ENCODE measurements around the gene NXN. TPM values are rescaled to one million over a fixed set of nuclear protein-coding genes. Genes with fewer than 3 reads are reported as not detected.

The NXN gene
- total RNA-seq, 2 donors from 2014 or later = 13.9 to 18.9 TPM

GRCh38 chr17:986322-986929 lies 6.8 kb upstream of the NXN start:
- Histone ChIP-seq H3K4me3 (no peak overlapping the region), H3K9me3 (no peaks in the 10 kb centered on the region), H3K36me3 (no peaks in the 10 kb centered on the region), H3K27ac (no peak overlapping the region), H3K4me1 (ENCODE audit: control insufficient read depth in 1 of 2, low read depth in 2 of 2) (no peaks in the 10 kb centered on the region), H3K27me3 (replicated peaks; ENCODE audit: insufficient read depth) (no peaks in the 10 kb centered on the region)
- DNase-seq (ENCODE audit: low spot score) (no peak), ATAC-seq (ENCODE audit: insufficient number of reproducible peaks, low FRiP score, low read depth) (no peak)
- TF ChIP-seq, protein P1, sequence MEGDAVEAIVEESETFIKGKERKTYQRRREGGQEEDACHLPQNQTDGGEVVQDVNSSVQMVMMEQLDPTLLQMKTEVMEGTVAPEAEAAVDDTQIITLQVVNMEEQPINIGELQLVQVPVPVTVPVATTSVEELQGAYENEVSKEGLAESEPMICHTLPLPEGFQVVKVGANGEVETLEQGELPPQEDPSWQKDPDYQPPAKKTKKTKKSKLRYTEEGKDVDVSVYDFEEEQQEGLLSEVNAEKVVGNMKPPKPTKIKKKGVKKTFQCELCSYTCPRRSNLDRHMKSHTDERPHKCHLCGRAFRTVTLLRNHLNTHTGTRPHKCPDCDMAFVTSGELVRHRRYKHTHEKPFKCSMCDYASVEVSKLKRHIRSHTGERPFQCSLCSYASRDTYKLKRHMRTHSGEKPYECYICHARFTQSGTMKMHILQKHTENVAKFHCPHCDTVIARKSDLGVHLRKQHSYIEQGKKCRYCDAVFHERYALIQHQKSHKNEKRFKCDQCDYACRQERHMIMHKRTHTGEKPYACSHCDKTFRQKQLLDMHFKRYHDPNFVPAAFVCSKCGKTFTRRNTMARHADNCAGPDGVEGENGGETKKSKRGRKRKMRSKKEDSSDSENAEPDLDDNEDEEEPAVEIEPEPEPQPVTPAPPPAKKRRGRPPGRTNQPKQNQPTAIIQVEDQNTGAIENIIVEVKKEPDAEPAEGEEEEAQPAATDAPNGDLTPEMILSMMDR (IDR thresholded peaks at IDR 0.05) = no peak

- Histone ChIP-seq H3K36me3 (no peaks in the 10 kb centered on the region), H3K27me3 (replicated peaks; ENCODE audit: insufficient read depth) (no peaks in the 10 kb centered on the region), H3K9me3 (no peaks in the 10 kb centered on the region), H3K27ac (no peak overlapping the region), H3K4me3 (no peak overlapping the region), H3K4me1 (ENCODE audit: control insufficient read depth in 1 of 2, low read depth in 2 of 2) (peaks cover 7 to 10% of the 10 kb centered on the region in 2 donors)
- DNase-seq (ENCODE audit: low spot score) = no peak
- TF ChIP-seq, protein P1 (IDR thresholded peaks at IDR 0.05) = no peak
- ATAC-seq (ENCODE audit: insufficient number of reproducible peaks, low FRiP score, low read depth) = no peak
These were observed 4.3 kb upstream of the NXN start for GRCh38 chr17:983921-984320.

DNA sequence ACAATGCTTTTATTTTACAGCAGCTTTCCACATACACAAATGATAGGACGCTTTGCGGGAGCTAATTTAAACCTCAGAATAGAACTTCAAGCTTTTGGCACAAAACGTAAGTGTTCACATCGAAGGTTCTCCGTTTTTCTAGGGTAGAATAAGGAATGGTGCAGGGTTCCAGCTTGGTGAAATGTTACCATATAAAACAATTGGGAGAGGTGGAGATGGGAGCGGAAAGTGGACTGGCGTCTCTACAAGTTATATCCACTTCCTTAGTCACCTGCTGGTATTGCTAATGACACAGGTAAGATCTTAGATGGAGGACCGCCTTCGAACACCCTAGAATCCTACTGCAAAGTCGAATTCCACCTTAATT lies 1.7 kb upstream of the NXN start:
- Histone ChIP-seq H3K27ac (no peak overlapping the region), H3K9me3 (no peaks in the 10 kb centered on the region), H3K4me3 (no peak overlapping the region), H3K4me1 (ENCODE audit: control insufficient read depth in 1 of 2, low read depth in 2 of 2) (peaks cover 7 to 25% of the 10 kb centered on the region in 2 donors), H3K27me3 (replicated peaks; ENCODE audit: insufficient read depth) (no peaks in the 10 kb centered on the region), H3K36me3 (no peaks in the 10 kb centered on the region)
- TF ChIP-seq, protein P1 (IDR thresholded peaks at IDR 0.05) = no peak
- no peak for ATAC-seq (ENCODE audit: insufficient number of reproducible peaks, low FRiP score, low read depth)
- no peak for DNase-seq (ENCODE audit: low spot score)

DNA sequence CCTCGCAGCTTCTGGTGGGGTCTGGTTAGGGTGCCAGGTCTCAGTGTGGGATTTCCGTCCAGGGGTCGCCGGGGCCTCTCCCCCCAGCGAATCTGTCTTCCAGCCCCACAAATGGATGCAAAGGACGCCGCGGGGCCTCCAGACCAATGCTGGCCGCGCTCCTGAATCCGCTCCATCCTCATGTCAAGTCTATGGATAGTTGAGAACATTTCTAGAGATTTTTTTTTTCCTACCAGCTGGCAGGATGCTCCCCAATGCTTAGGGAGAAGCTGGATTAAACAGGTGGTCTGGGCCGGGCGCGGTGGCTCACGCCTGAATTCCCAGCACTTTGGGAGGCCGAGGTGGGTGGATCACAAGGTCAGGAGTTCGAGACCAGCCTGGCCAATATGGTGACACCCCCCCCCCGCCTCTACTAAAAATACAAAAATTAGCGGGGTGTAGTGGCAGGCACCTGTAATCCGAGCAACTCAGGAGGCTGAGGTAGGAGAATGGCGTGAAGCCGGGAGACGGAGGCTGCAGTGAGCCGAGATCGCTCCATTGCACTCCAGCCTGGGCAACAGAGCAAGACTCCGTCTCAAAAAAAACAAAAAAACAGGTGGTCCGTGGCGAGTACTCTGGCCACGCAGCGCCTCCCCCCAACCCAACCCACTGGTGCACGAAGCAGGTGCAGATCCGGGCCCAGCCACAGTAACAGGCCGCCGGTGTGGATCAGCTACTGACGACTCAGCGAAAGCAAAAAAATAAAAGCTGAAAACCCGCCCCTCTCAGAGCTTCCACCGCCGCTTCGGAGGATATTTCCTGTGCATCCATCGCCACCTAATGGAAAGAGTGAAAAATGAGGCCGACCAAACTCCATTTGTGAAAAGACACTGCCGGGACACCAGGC lies 1.1 kb upstream of the NXN start:
- Histone ChIP-seq H3K9me3 (no peaks in the 10 kb centered on the region), H3K4me1 (ENCODE audit: control insufficient read depth in 1 of 2, low read depth in 2 of 2) (peaks cover 7 to 31% of the 10 kb centered on the region in 2 donors), H3K4me3 (peak overlapping the region; percentile 76), H3K27ac (peak overlapping the region; percentile 55 to 72), H3K27me3 (replicated peaks; ENCODE audit: insufficient read depth) (no peaks in the 10 kb centered on the region), H3K36me3 (no peaks in the 10 kb centered on the region)
- ATAC-seq (ENCODE audit: insufficient number of reproducible peaks, low FRiP score, low read depth) (peak; percentile 52), DNase-seq (ENCODE audit: low spot score) (no peak)
- TF ChIP-seq, protein P1 (IDR thresholded peaks at IDR 0.05) = peak; percentile 74

GRCh38 chr17:979212-979538 lies 401 bp downstream of the NXN start:
- Histone ChIP-seq H3K27ac (no peak overlapping the region), H3K36me3 (no peaks in the 10 kb centered on the region), H3K4me3 (peak overlapping the region; percentile 76), H3K9me3 (no peaks in the 10 kb centered on the region), H3K4me1 (ENCODE audit: control insufficient read depth in 1 of 2, low read depth in 2 of 2) (peaks cover 7 to 40% of the 10 kb centered on the region in 2 donors), H3K27me3 (replicated peaks; ENCODE audit: insufficient read depth) (no peaks in the 10 kb centered on the region)
- no peak for DNase-seq (ENCODE audit: low spot score)
- ATAC-seq (ENCODE audit: insufficient number of reproducible peaks, low FRiP score, low read depth) = no peak
- TF ChIP-seq, protein P1 (IDR thresholded peaks at IDR 0.05) = no peak

Data from thoracic aorta (tissue), 2 donors.